WI38 (cell line): ENCODE results near the gene PNLIPRP2.

Experiments
- H3K4me3 ChIP-seq: 2 replicates; pipeline ENCODE4 v1.5.1; 2011; ENCODE audit warnings: low read depth, mild to moderate bottlenecking, control low read depth, low read length
- TF ChIP-seq, protein P1 (sequence below): IDR thresholded peaks from 2 replicates; pipeline ENCODE4 v1.5.1; 2012; ENCODE audit warnings: low read depth, mild to moderate bottlenecking, control low read depth, low read length

PNLIPRP2 gene

DNA sequence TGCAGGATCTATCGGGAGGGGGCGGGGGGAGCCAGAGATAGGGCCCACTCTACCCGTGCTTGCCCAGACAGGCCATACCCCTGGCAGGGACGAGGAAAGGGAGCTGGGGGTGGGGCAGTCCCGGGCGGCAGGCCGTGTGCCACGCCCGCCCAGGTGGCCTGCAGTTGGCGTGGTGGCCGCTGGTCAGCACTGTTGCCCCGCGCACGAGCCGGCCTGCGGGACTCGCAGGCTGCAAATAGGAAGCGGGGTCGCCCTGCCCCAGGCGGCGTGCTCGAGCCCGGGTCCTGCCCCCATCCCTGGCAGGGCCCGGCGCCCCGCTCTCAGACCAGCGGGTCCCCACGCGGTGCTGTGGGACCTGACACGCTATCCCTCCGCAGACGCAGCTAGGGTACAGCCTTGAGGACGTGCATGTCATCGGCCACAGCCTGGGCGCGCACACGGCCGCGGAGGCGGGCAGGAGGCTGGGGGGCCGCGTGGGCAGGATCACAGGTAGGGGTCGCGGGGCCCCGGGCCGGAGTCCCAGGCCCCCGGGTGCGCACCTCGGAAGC, 6.7 kb downstream of the PNLIPRP2 start:
- TF ChIP-seq, protein P1, sequence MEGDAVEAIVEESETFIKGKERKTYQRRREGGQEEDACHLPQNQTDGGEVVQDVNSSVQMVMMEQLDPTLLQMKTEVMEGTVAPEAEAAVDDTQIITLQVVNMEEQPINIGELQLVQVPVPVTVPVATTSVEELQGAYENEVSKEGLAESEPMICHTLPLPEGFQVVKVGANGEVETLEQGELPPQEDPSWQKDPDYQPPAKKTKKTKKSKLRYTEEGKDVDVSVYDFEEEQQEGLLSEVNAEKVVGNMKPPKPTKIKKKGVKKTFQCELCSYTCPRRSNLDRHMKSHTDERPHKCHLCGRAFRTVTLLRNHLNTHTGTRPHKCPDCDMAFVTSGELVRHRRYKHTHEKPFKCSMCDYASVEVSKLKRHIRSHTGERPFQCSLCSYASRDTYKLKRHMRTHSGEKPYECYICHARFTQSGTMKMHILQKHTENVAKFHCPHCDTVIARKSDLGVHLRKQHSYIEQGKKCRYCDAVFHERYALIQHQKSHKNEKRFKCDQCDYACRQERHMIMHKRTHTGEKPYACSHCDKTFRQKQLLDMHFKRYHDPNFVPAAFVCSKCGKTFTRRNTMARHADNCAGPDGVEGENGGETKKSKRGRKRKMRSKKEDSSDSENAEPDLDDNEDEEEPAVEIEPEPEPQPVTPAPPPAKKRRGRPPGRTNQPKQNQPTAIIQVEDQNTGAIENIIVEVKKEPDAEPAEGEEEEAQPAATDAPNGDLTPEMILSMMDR, result 0 out of 2 replicates have a peak, but pooled peaks have one; percentile 31
- H3K4me3 ChIP-seq, result no peak overlapping the region

DNA sequence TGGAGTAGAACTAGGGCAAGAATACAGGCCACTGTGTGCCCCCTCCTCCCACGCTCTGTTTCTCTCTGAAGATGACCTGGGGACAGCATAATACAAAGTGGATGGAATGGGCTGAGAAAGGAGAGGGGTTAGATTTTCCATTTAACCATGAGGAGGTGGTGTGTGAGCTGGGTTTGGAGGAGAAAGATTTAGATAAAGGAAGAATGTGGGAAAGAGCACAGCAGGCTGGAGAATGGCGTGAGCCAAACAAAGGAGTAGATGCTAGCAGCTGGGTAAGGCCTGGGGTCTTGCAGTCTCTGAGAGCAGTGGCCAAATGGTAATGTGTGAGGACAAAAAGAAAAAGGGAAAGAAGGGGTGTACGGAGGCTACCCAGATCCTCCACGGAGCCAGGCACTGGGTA, 8.6 kb downstream of the PNLIPRP2 start:
- TF ChIP-seq, protein P1, result no peak

GRCh38 chr10:116630020-116630419, 9.3 kb downstream of the PNLIPRP2 start:
- TF ChIP-seq, protein P1, result no peak
- no peak overlapping the region for H3K4me3 ChIP-seq

More for the DNA sequence above, 8.6 kb downstream of the PNLIPRP2 start:
- H3K4me3 ChIP-seq, result no peak overlapping the region

DNA sequence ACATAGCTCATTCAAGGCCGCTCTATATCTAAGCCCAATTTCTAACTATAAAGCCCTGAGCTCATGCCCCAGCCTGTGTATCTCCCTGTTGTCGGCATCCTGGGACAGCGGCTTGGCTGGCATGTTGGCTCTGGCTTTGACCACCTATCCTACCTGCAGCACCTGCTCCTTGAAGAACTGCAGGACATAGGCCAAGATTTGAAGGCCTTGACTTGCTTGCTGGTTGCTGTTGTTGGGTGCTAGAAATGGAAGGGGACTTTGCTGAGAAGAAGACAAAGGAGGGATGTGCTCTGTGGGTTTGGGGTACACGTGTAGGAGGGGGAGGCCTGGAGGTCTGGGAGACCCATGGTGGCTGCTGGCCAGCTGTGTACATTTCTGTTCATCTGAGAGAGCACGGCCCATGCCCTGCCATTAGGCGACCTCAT, 11.1 kb downstream of the PNLIPRP2 start:
- TF ChIP-seq, protein P1, result no peak
- no peak overlapping the region for H3K4me3 ChIP-seq

DNA sequence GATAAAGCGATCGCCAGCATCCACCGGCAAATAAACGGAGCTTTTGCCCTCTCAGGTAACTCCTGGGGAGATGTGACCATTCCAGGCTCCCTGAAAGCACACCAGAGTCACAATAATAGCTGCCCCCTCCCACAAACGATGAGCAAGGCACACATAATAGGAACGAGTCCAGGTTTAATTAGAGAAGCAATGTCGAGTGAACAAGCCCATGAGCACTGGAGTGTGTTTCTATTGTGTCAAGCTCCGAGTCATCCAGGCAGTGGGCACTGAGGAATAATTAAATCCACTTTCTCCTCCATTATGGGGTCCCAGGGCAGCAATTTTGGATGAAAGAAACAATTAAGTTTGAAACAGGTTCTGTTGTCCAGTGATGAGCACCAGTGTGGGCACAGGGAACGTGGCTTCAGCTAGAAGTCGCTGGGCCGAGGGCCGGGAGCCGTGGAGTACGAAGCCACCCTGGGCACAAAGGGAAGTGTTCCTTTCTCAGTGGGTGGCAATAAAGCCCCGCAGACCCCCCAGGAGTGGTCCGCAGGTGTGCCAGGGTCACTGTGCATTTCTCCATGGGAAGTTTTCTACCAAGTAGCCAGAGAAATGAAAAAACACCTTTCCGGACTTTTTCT, 12.0 kb downstream of the PNLIPRP2 start:
- H3K4me3 ChIP-seq, result no peak overlapping the region
- TF ChIP-seq, protein P1, result no peak

DNA sequence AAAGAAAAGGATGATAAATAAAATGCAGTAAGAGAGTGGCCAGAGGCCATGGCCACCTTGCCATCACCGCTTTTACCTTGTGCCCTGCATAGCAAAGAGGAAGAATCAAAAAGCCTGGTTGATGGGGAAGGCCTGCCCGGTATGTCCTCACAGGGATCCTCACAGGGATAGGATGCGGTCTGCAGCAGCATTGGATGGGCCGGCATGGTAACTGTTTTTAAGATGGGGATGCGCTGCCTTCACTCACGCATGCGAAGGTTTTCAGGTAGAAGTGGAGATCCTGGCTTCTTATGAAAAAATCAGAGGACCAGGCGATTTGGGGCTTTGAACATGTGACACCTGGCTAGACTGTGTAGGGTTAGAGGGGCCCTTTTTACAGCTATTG, 12.5 kb downstream of the PNLIPRP2 start:
- TF ChIP-seq, protein P1, result no peak
- H3K4me3 ChIP-seq, result no peak overlapping the region

DNA sequence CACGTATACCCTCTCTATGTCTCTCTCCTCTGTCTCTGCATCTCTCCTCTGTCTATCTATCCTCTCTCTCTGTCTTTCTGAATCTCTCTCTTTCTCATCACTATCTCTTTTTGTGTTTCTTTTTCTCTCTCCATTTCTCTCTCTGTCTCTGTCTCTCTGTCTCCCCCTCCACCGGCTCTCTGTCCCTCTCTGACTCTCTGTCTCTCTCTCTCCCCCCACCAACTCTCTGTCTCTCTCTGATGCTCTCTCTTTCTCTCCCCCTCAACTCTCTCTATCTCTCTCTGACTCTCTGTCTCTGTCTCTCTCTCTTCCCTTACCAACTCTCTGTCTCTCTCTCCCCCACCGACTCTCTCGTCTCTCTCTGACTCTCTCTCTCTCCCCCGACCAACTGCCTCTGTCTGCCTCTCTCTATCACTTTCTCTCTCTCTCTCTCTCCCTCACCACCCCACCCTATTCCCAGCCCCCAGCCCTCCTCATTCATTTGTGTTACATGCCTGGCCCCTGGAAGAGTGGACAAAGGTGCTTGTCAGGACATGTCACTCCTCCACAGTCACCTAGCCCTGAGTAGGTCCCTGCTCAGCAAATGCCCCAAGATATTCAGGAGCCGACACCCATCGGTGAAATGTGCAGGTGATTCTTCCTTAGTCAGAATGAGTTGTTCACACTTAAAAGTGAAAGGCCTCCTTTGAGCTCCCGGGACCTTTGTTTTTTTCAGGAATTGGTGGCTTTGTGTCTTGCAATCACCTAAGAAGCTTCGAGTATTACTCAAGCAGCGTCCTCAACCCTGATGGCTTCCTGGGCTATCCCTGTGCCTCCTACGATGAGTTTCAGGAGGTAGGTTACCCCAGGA, 13.6 kb downstream of the PNLIPRP2 start:
- TF ChIP-seq, protein P1, result no peak

More for the DNA sequence above, 13.6 kb downstream of the PNLIPRP2 start:
- H3K4me3 ChIP-seq, result no peak overlapping the region
